Stimulated activated naive B cell treated with anti-CD40 and anti-IgM and Interleukin-4, amounts not matched to agents 10 μg/mL and 1 μg/mL and 100 μg/mL, for 72 hours (primary cell): ENCODE data around the gene SERPINB8.
"Not testable (repeated sequence)": the region's sequence is repeated elsewhere in the genome, so short reads cannot be mapped to it uniquely, and the experiment has no call there.

ENCODE experiments used
- ATAC-seq, 2 donors: fragments of 150-1000 bp; cut with Tn5 transposase; replicated peaks; 2 replicates each; pipeline ENCODE4 v1.10.0; 2021; ENCODE audit warnings: moderate library complexity in 1 of 2
- DNase-seq: peaks from one replicate; pipeline ENCODE4 v3.0.0; 2021
- H3K27ac Mint-ChIP-seq: one replicate; pipeline ENCODE4 v1.8.0; 2022; ENCODE audit warnings: mild to moderate bottlenecking, mixed read lengths
- H3K27me3 Mint-ChIP-seq, 2 donors: one replicate each; pipeline ENCODE4 v1.8.0; 2022; ENCODE audit warnings: mixed read lengths in 2 of 2
- H3K36me3 Mint-ChIP-seq, 2 donors: one replicate each; pipeline ENCODE4 v1.8.0; 2022; ENCODE audit warnings: mixed read lengths in 2 of 2, mild to moderate bottlenecking in 1 of 2
- H3K4me1 Mint-ChIP-seq, 2 donors: one replicate each; pipeline ENCODE4 v1.8.0; 2022; ENCODE audit warnings: mixed read lengths in 2 of 2, mild to moderate bottlenecking in 1 of 2
- H3K4me3 Mint-ChIP-seq, 2 donors: one replicate each; pipeline ENCODE4 v1.8.0; 2022; ENCODE audit warnings: mild to moderate bottlenecking in 2 of 2, mixed read lengths in 2 of 2, moderate library complexity in 1 of 2
- H3K9me3 Mint-ChIP-seq, 2 donors: one replicate each; pipeline ENCODE4 v1.8.0; 2022; ENCODE audit warnings: mixed read lengths in 2 of 2, mild to moderate bottlenecking in 1 of 2

Gene SERPINB8, protein sequence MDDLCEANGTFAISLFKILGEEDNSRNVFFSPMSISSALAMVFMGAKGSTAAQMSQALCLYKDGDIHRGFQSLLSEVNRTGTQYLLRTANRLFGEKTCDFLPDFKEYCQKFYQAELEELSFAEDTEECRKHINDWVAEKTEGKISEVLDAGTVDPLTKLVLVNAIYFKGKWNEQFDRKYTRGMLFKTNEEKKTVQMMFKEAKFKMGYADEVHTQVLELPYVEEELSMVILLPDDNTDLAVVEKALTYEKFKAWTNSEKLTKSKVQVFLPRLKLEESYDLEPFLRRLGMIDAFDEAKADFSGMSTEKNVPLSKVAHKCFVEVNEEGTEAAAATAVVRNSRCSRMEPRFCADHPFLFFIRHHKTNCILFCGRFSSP

DNA sequence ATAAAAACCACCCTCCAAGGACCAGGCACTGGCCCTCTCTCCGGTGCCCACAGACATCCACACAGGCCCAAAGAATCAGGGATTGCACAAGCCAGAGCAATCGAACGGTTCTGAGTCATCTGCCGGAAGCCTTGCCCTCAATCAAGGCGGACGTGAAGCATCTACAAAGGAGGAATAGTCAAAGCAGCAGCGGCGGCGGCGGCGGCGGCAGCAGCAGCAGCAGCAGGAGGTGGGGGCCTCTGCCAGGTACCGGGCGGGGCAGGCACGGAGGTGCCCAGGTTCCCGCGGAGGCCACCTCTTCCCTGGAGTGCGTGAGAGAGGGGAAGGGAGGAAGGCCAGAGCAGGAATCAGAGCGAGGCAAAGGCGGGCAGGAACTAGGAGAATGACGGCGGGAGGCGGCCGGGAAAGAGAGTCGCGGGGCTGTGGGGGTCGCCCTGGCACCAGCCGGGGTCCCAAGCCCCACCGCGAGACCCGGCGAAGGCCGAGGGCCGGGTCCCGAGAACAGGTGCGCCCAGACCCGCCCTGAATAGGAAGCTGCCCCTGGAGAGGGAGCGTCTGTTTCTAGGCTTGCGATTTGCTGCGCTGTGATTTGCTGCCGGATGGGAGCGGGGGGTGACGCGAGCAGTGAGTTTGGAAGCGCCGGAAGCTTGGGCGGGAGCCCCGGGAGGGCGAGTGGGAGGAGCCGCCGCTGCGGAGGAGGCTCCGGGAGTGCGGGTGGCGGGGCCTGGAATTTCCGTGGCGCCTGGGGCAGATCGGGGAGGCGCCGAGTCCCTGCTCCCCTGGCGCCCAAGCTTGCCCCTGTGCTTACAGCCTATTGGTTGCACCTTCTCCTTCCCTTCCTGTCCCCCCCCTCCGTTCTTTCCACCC, at the start of gene SERPINB8:
TSS of gene SERPINB8 (plus strand) at position 140 of the 867 bp plus-strand sequence. CDS start 8,228 bp downstream, outside the sequence.
- DNase-seq (peak; percentile 67), ATAC-seq (peak; percentile 88 to 90)
- Mint-ChIP-seq H3K36me3 (peaks cover 2 to 4% of the 10 kb centered on the region in 2 donors), H3K27ac (peak within 1 kb of the TSS; percentile 96), H3K27me3 (peaks cover 5% of the 10 kb centered on the region in 2 donors), H3K4me3 (peak within 1 kb of the TSS; percentile 99 to 100), H3K9me3 (no peaks in the 10 kb centered on the region), H3K4me1 (peaks cover 36 to 53% of the 10 kb centered on the region in 2 donors)

DNA sequence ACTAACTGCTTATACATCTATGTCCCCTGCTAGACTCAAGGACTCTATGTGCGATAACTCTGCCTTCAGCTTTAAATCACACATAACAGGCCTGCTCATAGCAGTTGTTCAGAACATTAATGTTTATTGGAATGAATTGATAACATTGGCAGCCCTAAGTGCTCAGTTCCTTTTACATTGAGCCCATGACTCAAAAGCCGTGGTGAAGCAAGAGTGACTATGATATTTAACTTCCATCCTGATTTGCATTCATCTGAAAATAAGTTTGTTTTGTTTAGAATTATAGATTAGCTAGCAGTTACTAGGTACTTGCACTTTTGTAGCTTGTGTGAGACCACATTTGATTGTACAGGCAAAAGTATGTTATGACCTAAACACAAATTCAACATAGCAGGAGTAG, 47.8 kb upstream of the SERPINB8 start:
- H3K27me3 Mint-ChIP-seq: peaks cover 22 to 25% of the 10 kb centered on the region in 2 donors
- no peaks in the 10 kb centered on the region for H3K4me1 Mint-ChIP-seq
- no peak for DNase-seq
- no peak overlapping the region for H3K4me3 Mint-ChIP-seq
- no peaks in the 10 kb centered on the region for H3K9me3 Mint-ChIP-seq
- no peak overlapping the region for H3K27ac Mint-ChIP-seq
- no peak for ATAC-seq
- H3K36me3 Mint-ChIP-seq: no peaks in the 10 kb centered on the region

DNA sequence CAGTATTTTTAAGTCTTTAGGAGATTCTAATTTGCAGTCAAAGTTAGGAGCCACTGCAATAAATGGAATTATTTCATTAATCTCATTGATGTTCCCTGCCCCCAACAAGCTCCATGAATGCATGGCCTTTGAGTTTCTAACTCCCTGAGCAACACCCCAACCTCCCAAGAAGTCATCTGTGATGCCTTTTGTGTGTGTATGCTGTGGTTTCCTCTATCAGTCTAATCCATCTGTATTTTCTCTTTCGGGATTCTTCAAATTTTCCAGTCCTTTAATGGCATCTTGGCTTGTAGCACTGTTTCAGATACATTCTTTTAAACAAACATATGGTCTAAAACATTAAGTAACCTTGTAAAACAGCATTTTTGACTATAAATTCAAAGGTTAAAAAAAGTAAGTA, 45.3 kb upstream of the SERPINB8 start:
- H3K36me3 Mint-ChIP-seq: no peaks in the 10 kb centered on the region
- no peak overlapping the region for H3K27ac Mint-ChIP-seq
- DNase-seq (no peak), ATAC-seq (no peak)
- H3K27me3 Mint-ChIP-seq: peaks cover 12 to 15% of the 10 kb centered on the region in 2 donors
- H3K4me1 Mint-ChIP-seq: peaks cover 3 to 6% of the 10 kb centered on the region in 2 donors
- H3K9me3 Mint-ChIP-seq: no peaks in the 10 kb centered on the region
- no peak overlapping the region for H3K4me3 Mint-ChIP-seq

DNA sequence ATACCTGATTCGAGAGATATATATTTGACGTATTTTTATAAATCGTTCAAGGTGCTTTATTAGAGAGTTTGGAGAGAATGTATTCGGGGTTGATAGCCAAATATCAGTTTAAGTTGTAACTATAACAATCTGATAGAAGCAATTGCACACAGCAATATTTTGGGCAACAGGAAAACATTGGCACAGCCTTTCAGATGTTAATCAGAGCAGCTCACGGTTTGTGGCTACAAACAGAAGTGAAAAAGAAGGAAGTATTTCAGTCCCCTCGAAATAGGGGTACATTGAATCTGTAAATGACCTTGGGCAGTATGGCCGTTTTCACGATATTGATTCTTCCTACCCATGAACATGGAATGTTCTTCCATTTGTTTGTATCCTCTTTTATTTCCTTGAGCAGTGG, 41.5 kb upstream of the SERPINB8 start:
- peaks cover 7 to 10% of the 10 kb centered on the region in 2 donors for H3K27me3 Mint-ChIP-seq
- H3K4me1 Mint-ChIP-seq: peaks cover 3 to 6% of the 10 kb centered on the region in 2 donors
- H3K36me3 Mint-ChIP-seq: no peaks in the 10 kb centered on the region
- H3K27ac Mint-ChIP-seq: no peak overlapping the region
- ATAC-seq: no peak
- no peak overlapping the region for H3K4me3 Mint-ChIP-seq
- no peak for DNase-seq
- no peaks in the 10 kb centered on the region for H3K9me3 Mint-ChIP-seq

DNA sequence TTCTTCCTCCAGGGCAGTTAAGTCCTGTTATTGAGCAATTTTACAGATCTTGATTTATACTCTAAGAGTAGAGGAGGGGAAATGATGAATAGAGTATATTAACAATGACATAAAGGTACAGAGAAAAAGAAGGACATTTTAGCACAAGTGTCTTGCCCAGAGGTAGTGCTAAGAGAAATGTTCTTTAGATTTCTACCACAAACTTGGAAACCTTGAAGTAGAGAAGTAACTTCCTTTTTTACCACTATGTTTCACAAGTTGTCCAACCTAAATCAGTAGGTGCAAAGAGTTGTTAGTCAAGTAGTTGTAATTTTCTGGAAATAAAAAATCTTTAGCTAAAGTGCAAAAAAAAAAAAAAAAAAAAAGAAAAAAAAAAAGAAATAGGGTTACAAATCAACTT, 40.5 kb upstream of the SERPINB8 start:
- H3K27me3 Mint-ChIP-seq, H3K9me3 Mint-ChIP-seq, H3K4me3 Mint-ChIP-seq, H3K36me3 Mint-ChIP-seq, H3K4me1 Mint-ChIP-seq, ATAC-seq, DNase-seq, H3K27ac Mint-ChIP-seq: not testable (repeated sequence)

DNA sequence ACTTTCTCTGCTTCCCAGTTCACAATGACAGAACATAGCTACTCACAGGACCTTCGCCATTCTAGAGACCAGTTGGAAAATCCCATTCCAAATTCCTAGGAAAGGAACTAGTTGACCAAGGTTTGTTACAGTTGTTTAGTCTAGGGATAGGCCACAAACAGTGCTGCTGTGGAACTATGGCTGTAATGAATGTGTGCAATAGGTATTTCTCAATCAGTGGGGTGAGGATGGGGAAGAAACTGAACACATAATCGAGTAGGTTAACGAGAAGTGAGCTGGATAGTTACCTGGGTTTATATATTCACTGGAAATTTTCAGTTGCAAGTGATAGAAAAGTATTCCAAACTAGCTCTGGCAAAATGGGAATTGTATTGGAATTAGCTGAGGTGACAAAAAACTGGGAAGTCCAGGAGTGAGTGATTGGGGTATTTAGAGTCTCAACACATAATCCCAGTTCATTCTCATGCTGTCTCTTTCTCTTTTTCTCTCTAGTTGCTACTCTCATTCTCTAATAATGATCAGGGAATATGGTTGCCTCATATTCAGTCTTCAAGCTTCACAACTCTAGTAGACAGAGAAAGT, 39.0 kb upstream of the SERPINB8 start:
- H3K4me3 Mint-ChIP-seq: no peak overlapping the region
- peaks cover 3 to 6% of the 10 kb centered on the region in 2 donors for H3K4me1 Mint-ChIP-seq
- H3K36me3 Mint-ChIP-seq: no peaks in the 10 kb centered on the region
- no peaks in the 10 kb centered on the region for H3K9me3 Mint-ChIP-seq
- no peaks in the 10 kb centered on the region for H3K27me3 Mint-ChIP-seq
- no peak overlapping the region for H3K27ac Mint-ChIP-seq
- no peak for DNase-seq
- no peak for ATAC-seq

DNA sequence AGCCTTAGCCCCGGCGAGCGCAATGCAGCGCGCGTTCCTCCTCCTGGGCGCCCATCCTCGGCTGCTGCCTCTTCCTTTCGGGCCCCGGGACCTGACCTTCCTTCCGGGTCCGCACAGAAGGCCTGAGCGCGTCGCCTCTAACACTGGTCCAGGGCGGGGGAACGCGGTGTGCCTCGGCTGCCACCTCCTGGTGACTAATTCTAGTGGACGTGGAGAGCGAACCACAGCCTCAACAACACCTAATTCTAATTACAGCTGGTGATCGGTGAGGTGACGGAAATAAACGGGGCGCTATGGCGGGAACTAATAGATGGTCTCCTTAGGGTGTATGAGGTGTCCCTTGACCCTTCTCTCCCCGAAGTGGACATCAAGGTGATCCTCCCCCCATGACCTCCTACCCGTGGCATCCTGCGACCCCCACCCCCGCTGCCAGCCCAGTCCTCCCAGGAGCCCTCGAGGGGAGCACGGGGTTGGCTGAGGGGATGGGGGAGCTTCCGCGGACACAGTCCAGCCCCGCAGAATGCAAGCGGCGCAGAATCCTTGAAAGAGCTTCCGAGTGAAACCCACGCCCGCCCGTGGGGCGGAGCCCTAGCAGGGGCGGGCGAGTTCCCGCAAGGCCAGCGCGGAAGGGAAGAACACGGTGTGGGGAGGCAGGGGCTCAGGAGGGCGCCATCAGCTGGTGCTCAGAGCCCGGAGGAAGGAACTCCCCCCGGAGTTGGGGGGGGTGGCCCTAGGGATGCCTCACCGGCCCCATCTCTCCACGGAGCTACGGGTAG, 33.5 kb upstream of the SERPINB8 start:
- no peaks in the 10 kb centered on the region for H3K36me3 Mint-ChIP-seq
- H3K4me3 Mint-ChIP-seq: peak overlapping the region in 1 of 2 donors; percentile 81
- peaks cover under 1 to 9% of the 10 kb centered on the region in 2 donors for H3K27me3 Mint-ChIP-seq
- ATAC-seq (peak; percentile 98), DNase-seq (peak; percentile 75)
- no peaks in the 10 kb centered on the region for H3K9me3 Mint-ChIP-seq
- peak overlapping the region; percentile 76 for H3K27ac Mint-ChIP-seq
- H3K4me1 Mint-ChIP-seq: peaks cover 0 to 5% of the 10 kb centered on the region in 2 donors

DNA sequence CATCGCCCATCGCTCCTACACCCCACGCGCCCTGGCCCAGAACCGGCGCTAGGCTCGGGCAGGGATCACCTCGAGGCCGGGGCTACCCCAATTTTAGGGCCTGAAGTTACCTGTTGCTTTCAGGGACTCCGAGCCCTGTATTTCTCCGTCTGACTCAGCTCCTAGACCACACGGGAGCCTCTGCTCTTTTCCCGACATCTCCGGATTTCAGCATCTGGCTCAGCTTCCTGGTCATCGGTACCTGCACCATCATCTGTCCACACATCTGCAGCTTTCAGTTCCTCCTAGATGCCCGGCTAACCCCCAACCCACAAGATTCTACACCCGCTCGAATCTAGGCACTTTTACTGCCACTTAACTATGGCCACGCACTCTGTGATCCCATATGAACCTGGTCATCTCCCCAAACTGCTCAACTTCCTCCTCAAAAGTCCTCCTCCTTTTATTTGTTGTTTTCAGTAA, 32.9 kb upstream of the SERPINB8 start:
- no peak overlapping the region for H3K27ac Mint-ChIP-seq
- ATAC-seq (peak; percentile 26 to 34), DNase-seq (no peak)
- peaks cover 6 to 15% of the 10 kb centered on the region in 2 donors for H3K27me3 Mint-ChIP-seq
- no peaks in the 10 kb centered on the region for H3K9me3 Mint-ChIP-seq
- H3K4me3 Mint-ChIP-seq: no peak overlapping the region
- peaks cover 0 to 5% of the 10 kb centered on the region in 2 donors for H3K4me1 Mint-ChIP-seq
- no peaks in the 10 kb centered on the region for H3K36me3 Mint-ChIP-seq

DNA sequence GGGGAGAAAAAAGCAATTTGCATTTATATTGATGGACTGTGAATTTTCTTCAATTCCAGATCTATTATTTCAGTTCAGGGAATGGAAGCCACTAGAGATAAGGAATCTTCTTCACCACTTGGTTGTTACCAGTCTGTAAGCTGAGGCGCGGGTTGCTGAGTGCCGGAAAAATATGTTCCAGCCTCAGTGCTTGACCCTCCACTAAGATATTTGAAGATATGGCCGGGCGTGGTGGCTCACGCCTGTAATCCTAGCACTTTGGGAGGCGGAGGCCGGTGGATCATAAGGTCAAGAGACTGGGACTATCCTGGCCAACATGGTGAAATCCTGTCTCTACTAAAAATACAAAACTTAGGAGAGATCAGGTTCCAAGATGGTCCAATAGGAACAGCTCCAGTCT, 29.9 kb upstream of the SERPINB8 start:
- Mint-ChIP-seq H3K36me3 (no peaks in the 10 kb centered on the region), H3K27me3 (peaks cover 26 to 43% of the 10 kb centered on the region in 2 donors), H3K27ac (no peak overlapping the region), H3K4me3 (no peak overlapping the region), H3K9me3 (no peaks in the 10 kb centered on the region), H3K4me1 (peaks cover 0 to 5% of the 10 kb centered on the region in 2 donors)
- DNase-seq (no peak), ATAC-seq (no peak)

DNA sequence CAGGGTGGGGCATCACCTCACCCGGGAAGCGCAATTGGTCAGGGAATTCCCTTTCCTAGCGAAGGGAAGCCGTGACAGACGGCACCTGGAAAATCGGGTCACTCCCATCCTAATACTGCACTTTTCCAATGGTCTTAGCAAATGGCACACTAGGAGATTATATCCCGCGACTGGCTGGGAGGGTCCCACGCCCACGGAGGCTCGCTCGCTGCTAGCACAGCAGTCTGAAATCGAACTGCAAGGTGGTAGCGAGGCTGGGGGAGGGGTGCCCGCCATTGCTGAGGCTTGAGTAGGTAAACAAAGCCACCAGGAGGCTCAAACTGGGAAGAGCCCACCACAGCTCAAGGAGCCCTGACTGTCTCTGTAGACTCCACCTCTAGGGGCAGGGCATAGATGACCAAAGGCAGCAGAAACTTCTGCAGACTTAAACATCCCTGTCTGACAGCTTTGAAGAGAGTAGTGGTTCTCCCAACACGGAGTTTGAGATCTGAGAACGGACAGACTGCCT, 29.3 kb upstream of the SERPINB8 start:
- H3K9me3 Mint-ChIP-seq: not testable (repeated sequence)

DNA sequence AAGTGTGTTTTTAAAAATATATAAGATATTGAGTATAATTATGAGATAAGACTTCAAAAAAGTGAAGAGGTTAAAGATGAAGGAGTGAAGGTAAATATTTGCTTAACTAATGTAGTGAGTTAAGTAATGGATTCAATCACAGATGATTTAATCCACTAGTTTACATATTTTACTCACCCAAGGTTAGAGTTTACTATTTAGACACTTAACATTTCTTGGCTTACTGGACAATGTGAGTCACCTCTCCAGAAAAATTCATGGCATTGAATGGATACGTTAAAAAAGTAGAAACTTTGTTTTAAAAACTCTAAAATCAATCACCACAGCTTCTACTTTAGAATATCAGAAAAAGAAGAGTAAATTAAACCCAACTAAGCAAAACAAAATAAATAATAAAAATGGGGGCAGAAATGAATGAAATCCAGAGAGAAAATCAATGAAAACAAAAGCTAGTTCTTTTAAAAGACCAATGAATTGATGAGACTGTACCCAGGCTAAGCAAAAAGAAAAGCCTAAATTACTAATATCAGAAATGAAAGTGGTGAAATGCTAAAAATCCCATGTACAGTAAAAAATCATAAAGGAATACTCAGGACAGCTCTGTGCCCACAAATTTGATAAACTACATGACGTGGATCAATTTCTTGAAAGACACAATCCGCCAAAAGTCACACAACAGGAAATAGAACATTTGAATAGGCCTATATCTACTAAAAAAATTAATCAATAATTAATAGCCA, 22.7 kb upstream of the SERPINB8 start:
- Mint-ChIP-seq H3K4me3 (no peak overlapping the region), H3K27me3 (peaks cover 33 to 60% of the 10 kb centered on the region in 2 donors), H3K36me3 (peaks cover 0 to 4% of the 10 kb centered on the region in 2 donors), H3K9me3 (peaks cover 3 to 5% of the 10 kb centered on the region in 2 donors), H3K27ac (no peak overlapping the region), H3K4me1 (peaks cover 10 to 18% of the 10 kb centered on the region in 2 donors)
- DNase-seq (no peak), ATAC-seq (no peak)

More for the DNA sequence above, 29.3 kb upstream of the SERPINB8 start:
- peaks cover 27 to 46% of the 10 kb centered on the region in 2 donors for H3K27me3 Mint-ChIP-seq
- not testable (repeated sequence) for H3K36me3 Mint-ChIP-seq, H3K4me1 Mint-ChIP-seq, DNase-seq, H3K27ac Mint-ChIP-seq, H3K4me3 Mint-ChIP-seq, ATAC-seq

DNA sequence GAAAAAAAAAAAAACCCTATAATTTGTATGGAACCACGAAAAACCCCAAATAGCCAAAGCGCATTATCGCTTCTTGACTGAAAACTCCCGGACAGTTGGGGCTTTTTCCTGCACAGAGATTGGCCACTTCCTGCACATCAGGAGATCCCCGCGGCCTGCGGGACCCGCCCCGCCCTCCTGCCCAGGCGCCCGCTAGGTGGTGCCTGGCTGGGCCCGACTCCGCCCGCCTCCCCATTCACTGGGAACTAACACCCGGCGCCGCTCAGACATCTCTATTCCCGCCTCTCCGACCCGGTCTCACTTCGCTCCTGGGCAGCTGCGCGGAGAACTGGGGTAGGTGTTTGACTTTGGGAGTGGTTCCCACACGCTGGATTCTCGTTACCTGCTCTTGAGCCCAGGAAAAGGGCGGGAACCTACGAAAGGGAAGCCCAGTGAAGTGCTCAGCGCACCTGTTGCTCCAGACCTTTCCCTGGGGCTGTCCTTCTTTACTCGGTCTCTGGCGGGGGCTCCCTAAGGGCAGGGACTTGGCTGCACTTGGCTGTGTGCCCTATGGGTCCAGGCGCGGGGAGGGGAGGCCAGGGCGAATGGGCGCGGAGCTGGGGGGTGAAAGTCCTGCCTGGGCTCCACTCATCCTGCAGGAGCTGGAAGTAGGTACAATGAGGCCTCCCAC, 20.7 kb upstream of the SERPINB8 start, which contains the start of gene HMSD:
TSS of gene HMSD (plus strand) at position 234 of the 670 bp plus-strand sequence. CDS start 4,155 bp downstream, outside the sequence.
- Mint-ChIP-seq H3K4me3 (peak within 1 kb of the TSS; percentile 74 to 77), H3K27me3 (peaks cover 14 to 40% of the 10 kb centered on the region in 2 donors), H3K36me3 (peaks cover 0 to 4% of the 10 kb centered on the region in 2 donors), H3K4me1 (peaks cover 10 to 18% of the 10 kb centered on the region in 2 donors), H3K27ac (no peak within 1 kb of the TSS), H3K9me3 (peaks cover 3 to 5% of the 10 kb centered on the region in 2 donors)
- DNase-seq (peak; percentile 56), ATAC-seq (peak; percentile 93)
